A549 treated with GW870086 at 1 μM for 4 hours (cell line): Measurements from ENCODE around the gene GCDH. TPM values are rescaled to one million over a fixed set of nuclear protein-coding genes. Genes with fewer than 3 reads are reported as not detected.

ENCODE experiments used
- total RNA-seq: library from RNA; stranded (reverse); fragments of 200-300 nt; extraction: Qiagen RNA extraction; gene quantifications from 5 replicates; pipeline ENCODE4 v1.2.3, GENCODE V29; 2022; ENCODE audit warnings: low read depth

Gene GCDH
- total RNA-seq: 8.2 to 10.8 TPM (median 8.9 TPM) in 5 replicates

DNA sequence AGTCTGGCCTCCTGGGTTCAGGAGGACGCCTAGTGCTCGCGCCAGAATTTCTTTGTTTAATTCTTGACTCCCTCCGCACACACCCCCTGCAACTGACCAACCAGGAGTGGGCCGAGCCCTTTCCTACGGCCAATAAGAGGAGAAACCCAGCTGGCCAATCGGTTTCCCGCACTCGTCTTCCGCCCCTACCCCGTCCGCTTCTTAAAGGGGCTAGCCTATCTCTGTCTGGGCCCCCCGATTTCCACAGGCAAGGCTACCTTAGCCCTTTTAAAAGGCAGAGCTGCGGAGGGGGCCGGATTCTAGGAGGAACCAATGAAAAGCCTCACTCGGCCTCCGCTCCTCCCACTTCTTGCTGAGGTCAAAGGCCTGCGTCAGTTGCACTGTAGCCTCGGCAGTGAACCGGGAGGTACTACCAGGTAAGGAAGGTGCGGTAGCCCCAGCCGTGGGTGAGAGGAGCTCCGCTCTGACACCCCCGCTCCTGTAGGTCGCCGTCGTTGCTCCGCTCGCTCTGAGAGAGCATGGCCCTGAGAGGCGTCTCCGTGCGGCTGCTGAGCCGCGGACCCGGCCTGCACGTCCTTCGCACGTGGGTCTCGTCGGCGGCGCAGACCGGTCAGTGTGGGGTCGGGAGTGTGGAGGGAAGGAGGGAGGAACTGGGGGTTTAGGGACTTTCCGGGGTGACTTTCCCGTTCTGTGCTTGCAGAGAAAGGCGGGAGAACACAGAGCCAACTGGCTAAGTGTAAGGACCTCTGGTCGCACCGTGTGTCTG is at the start of gene GCDH:
GCDH (plus strand) TSS at position 374 of the 766 bp plus-strand sequence; CDS start at position 519, 145 bp downstream.

DNA sequence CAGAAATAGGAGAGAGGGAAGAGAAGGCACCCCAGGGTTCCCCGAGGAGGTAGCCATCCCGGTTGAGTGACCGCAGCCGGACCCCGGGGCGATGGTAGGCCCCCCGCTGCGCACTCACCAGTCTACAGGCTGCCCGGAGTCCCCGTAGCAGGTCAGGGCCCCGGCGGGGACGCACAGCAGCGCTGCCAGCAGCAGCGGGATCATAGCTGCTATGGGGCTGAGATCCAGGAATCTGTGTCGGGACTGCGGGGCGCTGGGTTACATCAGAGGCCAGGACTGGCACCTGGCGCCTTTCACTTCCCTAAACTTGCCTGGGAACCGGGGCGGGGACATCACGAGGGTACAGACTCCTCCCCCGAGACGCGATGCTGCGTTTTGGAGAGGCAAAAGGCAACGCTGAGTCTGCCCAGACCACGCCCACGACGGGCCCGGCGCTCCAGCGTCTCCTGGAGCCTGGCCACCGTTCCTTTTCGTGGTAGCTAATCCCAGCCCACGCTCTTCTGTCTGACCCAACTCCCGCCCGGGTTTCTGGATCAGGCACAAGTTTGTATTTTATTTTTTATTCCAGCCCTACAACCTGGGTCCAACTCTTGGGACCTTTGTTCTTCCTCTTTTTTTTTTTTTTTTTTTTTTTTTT is 9.7 kb upstream of the GCDH start, which contains the start of gene DNASE2:
DNASE2 (minus strand) TSS at position 278 of the 637 bp plus-strand sequence; CDS start at position 204, 74 bp downstream.

DNA sequence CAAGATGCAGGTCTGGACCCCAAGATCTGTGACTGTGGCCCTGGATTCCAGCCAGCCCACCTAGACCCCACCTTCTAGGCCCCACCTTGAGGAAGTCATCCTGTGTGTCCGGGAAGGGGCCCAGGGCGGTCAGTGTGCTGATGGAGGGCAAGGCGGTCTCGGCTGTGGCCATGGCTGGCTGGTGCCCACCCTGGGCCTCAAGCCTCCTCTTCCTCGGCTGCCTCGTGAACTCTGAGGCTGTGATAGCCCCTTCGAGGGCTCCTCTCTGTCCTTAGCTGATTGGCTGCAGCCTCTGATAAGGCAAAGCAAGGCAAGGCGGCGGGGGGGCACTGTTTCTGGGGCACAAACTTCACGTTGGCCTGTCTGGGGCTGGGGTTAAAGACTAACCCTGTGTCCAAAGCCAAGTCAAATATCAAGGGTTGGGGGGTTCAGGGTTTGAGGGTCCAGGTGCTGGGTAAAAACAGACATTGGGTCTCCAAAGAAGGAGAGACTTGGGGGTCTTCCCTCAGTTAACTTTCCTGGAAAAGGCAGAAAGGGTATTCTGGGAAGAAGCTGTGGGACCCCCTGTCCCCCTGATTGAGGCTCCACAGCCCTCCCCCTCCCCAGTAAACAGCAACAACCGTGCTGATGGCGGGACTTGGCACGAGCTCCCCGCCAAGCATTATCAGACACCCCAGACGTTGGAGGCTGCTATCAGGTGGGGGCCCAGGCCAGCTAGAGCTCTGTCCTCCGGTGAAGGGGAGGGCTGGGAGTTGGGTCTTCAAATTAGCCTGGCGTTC is 3.8 kb upstream of the GCDH start, which contains the start of gene KLF1:
KLF1 (minus strand) TSS at position 233 of the 779 bp plus-strand sequence; CDS start at position 172, 61 bp downstream.

DNA sequence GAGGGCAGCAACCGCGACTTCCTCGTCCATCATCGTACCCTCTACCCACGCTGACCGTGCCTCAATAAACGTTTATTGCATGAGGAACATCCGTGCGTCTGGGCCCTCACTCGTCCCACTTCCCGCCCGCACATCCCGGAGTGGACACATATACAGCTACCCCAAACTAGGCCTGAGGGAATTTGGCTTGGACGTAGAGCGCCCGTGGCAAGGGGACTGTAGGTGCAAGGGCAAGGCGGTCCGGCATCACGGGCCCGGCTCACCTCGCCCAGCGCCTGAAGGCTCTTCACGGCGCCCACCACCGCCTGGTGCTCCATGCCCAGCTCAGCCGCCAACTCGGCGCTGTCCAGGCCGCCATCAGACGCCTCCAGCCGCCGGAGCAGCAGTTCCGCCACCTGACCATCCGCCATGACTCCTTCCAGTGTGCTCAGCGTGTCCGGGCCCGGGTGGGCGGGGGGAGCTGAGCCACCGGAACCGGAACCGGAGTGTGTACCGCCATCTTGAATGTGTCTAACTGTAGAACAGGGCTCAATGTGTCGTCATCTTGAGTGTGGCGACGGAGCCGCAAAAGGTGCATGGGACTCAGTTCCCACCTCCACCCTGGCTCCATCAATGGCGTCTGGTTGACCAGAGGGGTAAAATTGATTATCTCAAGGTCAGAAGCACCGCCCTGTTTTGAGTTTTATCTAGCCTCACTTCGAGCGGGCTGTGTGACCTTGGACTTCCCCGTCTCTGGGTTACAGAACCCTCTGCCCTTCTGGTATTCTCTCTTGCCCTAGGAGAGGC is 42.5 kb downstream of the GCDH start, which contains the start of gene FARSA:
FARSA (minus strand) TSS at position 425 of the 786 bp plus-strand sequence; CDS start at position 410, 15 bp downstream.

DNA sequence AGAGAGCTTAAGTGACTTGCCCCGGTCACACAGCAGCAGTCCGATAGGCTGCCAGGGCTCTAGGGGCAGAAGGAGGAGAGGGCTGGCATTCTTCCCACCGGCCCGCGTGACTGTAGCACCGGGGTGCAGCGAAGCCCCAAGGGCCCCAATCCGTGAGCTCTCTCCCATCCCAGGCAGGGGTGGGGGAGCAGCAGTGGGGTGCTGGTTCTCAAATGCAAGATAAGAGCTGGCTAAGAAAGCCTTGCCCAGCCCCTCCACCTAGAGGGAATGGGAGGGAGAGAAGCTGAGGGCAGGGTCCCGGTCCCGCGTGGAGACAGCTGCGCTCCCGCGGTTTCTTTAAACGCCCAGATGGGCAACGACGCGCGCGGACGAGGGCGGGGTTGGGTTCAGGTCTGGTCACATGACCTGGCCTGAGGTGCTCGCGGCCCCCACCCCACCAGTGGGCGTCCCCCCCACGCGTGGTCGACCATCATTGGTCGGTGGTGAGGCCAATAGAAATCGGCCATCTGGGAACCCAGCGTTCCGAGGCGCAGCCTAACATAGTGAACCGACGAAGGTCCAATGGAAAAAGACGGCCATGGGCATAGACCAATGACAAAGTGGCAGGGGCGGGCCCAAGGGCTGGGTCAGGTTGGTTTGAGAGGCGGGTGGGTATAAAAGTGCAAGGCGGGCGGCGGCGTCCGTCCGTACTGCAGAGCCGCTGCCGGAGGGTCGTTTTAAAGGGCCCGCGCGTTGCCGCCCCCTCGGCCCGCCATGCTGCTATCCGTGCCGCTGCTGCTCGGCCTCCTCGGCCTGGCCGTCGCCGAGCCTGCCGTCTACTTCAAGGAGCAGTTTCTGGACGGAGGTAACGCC is 47.2 kb downstream of the GCDH start, which contains the start of gene CALR:
CALR (plus strand) TSS at position 683 of the 852 bp plus-strand sequence; CDS start at position 754, 71 bp downstream.

DNA sequence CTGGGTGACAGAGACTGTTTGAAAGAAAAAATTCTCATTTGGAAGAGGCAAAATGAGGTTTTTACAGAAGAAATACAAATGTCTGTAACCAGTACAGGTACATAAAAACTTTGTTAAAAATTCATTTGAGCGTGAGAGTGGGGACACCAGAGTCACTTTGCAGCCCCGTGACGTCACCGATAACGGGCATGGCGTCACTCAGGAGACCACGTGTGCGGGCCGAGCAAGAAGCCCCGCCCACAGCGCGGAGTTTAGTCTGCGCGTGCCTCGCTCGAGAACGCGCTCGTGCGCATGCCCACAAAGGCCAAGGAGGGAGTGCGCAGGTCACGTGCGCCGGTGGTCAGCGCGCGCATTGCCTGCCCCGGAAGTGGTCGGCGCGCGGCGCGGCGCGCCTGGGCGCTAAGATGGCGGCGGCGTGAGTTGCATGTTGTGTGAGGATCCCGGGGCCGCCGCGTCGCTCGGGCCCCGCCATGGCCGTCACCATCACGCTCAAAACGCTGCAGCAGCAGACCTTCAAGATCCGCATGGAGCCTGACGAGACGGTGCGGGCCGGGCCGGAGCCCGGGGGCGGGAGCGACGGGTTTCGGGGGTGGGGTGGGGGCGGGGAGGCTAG is 54.6 kb downstream of the GCDH start, which contains the start of gene RAD23A:
RAD23A (plus strand) TSS at position 384 of the 613 bp plus-strand sequence; CDS start at position 471, 87 bp downstream.

Other genes starting within 250 kb of the GCDH start
- 16.3 to 23.1 TPM (median 20.7 TPM) in 5 replicates for gene MAN2B1, start 224.4 kb upstream of the GCDH start, total RNA-seq
- gene WDR83, start 224.4 kb upstream of the GCDH start, total RNA-seq: 8.1 to 11.1 TPM (median 10.0 TPM) in 5 replicates
- 41.0 to 49.8 TPM (median 46.5 TPM) in 5 replicates for gene DHPS, start 209.3 kb upstream of the GCDH start, total RNA-seq
- gene GNG14, start 203.2 kb upstream of the GCDH start, total RNA-seq: not detected in 5 replicates
- gene FBXW9, start 194.5 kb upstream of the GCDH start, total RNA-seq: 9.5 to 13.2 TPM (median 12.2 TPM) in 5 replicates
- 25.3 to 34.1 TPM (median 31.2 TPM) in 5 replicates for gene TNPO2, start 167.2 kb upstream of the GCDH start, total RNA-seq
- gene TRIR, start 156.5 kb upstream of the GCDH start, total RNA-seq: 169 to 203 TPM (median 185 TPM) in 5 replicates
- gene GET3, start 153.7 kb upstream of the GCDH start, total RNA-seq: 69.5 to 100 TPM (median 92.3 TPM) in 5 replicates
- 0.10 to 0.26 TPM (median 0.22 TPM) in 5 replicates for gene BEST2, start 139.4 kb upstream of the GCDH start, total RNA-seq
- gene HOOK2, start 115.6 kb upstream of the GCDH start, total RNA-seq: 9.9 to 11.6 TPM (median 10.9 TPM) in 5 replicates
- gene JUNB, start 99.7 kb upstream of the GCDH start, total RNA-seq: 121 to 193 TPM (median 166 TPM) in 5 replicates
- gene PRDX2, start 89.4 kb upstream of the GCDH start, total RNA-seq: 0.40 to 1.1 TPM (median 0.49 TPM) in 5 replicates
- gene THSD8, start 89.1 kb upstream of the GCDH start, total RNA-seq: 7.3 to 16.4 TPM (median 14.3 TPM) in 4 of 5 replicates, not detected in the other
- gene RNASEH2A, start 84.6 kb upstream of the GCDH start, total RNA-seq: 34.0 to 49.5 TPM (median 45.5 TPM) in 5 replicates
- gene RTBDN, start 56.6 kb upstream of the GCDH start, total RNA-seq: 0.15 to 0.56 TPM (median 0.38 TPM) in 4 of 5 replicates, not detected in the other
- 0.89 to 3.0 TPM (median 2.4 TPM) in 5 replicates for gene MAST1, start 52.6 kb upstream of the GCDH start, total RNA-seq
- 24.2 to 32.6 TPM (median 30.6 TPM) in 5 replicates for gene DNASE2, start 9.7 kb upstream of the GCDH start, total RNA-seq
- gene KLF1, start 4.0 kb upstream of the GCDH start, total RNA-seq: not detected in 5 replicates
- 0.31 to 0.72 TPM (median 0.46 TPM) in 5 replicates for gene SYCE2, start 28.1 kb downstream of the GCDH start, total RNA-seq
- 66.1 to 75.6 TPM (median 72.9 TPM) in 5 replicates for gene FARSA, start 42.6 kb downstream of the GCDH start, total RNA-seq
- gene CALR, start 47.4 kb downstream of the GCDH start, total RNA-seq: 499 to 569 TPM (median 524 TPM) in 5 replicates
- 67.4 to 79.0 TPM (median 77.0 TPM) in 5 replicates for gene RAD23A, start 54.7 kb downstream of the GCDH start, total RNA-seq
- 37.2 to 58.7 TPM (median 53.1 TPM) in 5 replicates for gene GADD45GIP1, start 66.1 kb downstream of the GCDH start, total RNA-seq
- 0.07 to 0.32 TPM (median 0.10 TPM) in 4 of 5 replicates, not detected in the other for gene DAND5, start 78.4 kb downstream of the GCDH start, total RNA-seq
- gene NFIX, start 104.3 kb downstream of the GCDH start, total RNA-seq: 2.9 to 4.4 TPM (median 3.8 TPM) in 5 replicates
- 0.64 to 0.94 TPM (median 0.75 TPM) in 5 replicates for gene LYL1, start 211.7 kb downstream of the GCDH start, total RNA-seq
- 36.8 to 41.2 TPM (median 37.5 TPM) in 5 replicates for gene TRMT1, start 225.6 kb downstream of the GCDH start, total RNA-seq
- gene NACC1, start 227.1 kb downstream of the GCDH start, total RNA-seq: 30.5 to 43.4 TPM (median 36.1 TPM) in 5 replicates